Neural crest cell (in vitro differentiated cells): ENCODE results near the gene CPA3. TPM values are rescaled to one million over a fixed set of nuclear protein-coding genes. Genes with fewer than 3 reads are reported as not detected.

Experiments used
- DNase-seq: peaks from one replicate; pipeline ENCODE4 v3.0.0; 2021; ENCODE audit warnings: low read depth, mixed read lengths, low spot score
- H3K27ac Mint-ChIP-seq: one replicate; pipeline ENCODE4 v1.8.0; 2021; ENCODE audit warnings: mild to moderate bottlenecking, mixed read lengths; ENCODE audit not compliant: unreplicated experiment
- H3K27me3 Mint-ChIP-seq: 2 replicates; pipeline ENCODE4 v1.8.0; 2021; ENCODE audit warnings: low read depth, mild to moderate bottlenecking, mixed read lengths
- H3K36me3 Mint-ChIP-seq: 2 replicates; pipeline ENCODE4 v1.8.0; 2021; ENCODE audit warnings: low read depth, mild to moderate bottlenecking, mixed read lengths
- H3K4me1 Mint-ChIP-seq: 2 replicates; pipeline ENCODE4 v1.8.0; 2021; ENCODE audit warnings: mixed read lengths
- H3K4me3 Mint-ChIP-seq: one replicate; pipeline ENCODE4 v1.8.0; 2021; ENCODE audit warnings: mild to moderate bottlenecking, mixed read lengths
- H3K9me3 Mint-ChIP-seq: 2 replicates; pipeline ENCODE4 v1.8.0; 2021; ENCODE audit warnings: mixed read lengths
- CTCF ChIP-seq: fragments of 200-600 bp; sonication (generic); conservative IDR thresholded peaks from 2 replicates; pipeline ENCODE4 v1.5.0; 2021; ENCODE audit warnings: antibody characterized with exemption, mild to moderate bottlenecking
- total RNA-seq: library from RNA; stranded (reverse); gene quantifications from 2 replicates; pipeline ENCODE4 v1.2.1, GENCODE V29; 2021

Gene CPA3
- total RNA-seq, 1 donor from 2014 or later: not detected

GRCh38 chr3:148937467-148938255 lies 72.6 kb downstream of the CPA3 start:
- Mint-ChIP-seq H3K9me3 (no peaks in the 10 kb centered on the region), H3K4me3 (no peak overlapping the region), H3K27me3 (no peaks in the 10 kb centered on the region), H3K27ac (no peak overlapping the region), H3K4me1 (peaks cover 29% of the 10 kb centered on the region), H3K36me3 (no peaks in the 10 kb centered on the region)
- TF ChIP-seq CTCF: no peak
- no peak for DNase-seq

GRCh38 chr3:148938306-148938705 lies 73.2 kb downstream of the CPA3 start:
- no peak for DNase-seq
- TF ChIP-seq CTCF: no peak
- peaks cover 33% of the 10 kb centered on the region for H3K4me1 Mint-ChIP-seq
- H3K36me3 Mint-ChIP-seq: no peaks in the 10 kb centered on the region
- H3K4me3 Mint-ChIP-seq: no peak overlapping the region
- no peaks in the 10 kb centered on the region for H3K9me3 Mint-ChIP-seq
- H3K27ac Mint-ChIP-seq: no peak overlapping the region
- no peaks in the 10 kb centered on the region for H3K27me3 Mint-ChIP-seq

GRCh38 chr3:148938936-148939335 lies 73.8 kb downstream of the CPA3 start:
- peak overlapping the region; percentile 31 for H3K27ac Mint-ChIP-seq
- no peak for DNase-seq
- peaks cover 39% of the 10 kb centered on the region for H3K4me1 Mint-ChIP-seq
- H3K36me3 Mint-ChIP-seq: no peaks in the 10 kb centered on the region
- no peaks in the 10 kb centered on the region for H3K9me3 Mint-ChIP-seq
- no peaks in the 10 kb centered on the region for H3K27me3 Mint-ChIP-seq
- H3K4me3 Mint-ChIP-seq: peak overlapping the region; percentile 14
- no peak for TF ChIP-seq CTCF

- H3K27ac Mint-ChIP-seq: no peak overlapping the region
- no peak for TF ChIP-seq CTCF
- no peaks in the 10 kb centered on the region for H3K9me3 Mint-ChIP-seq
- DNase-seq: no peak
- H3K36me3 Mint-ChIP-seq: no peaks in the 10 kb centered on the region
- H3K4me3 Mint-ChIP-seq: no peak overlapping the region
- H3K4me1 Mint-ChIP-seq: peaks cover 39% of the 10 kb centered on the region
- no peaks in the 10 kb centered on the region for H3K27me3 Mint-ChIP-seq
Measured at GRCh38 chr3:148940983-148941382, 75.9 kb downstream of the CPA3 start.

GRCh38 chr3:148943506-148944205 lies 78.6 kb downstream of the CPA3 start:
- no peak for DNase-seq
- peaks cover 36% of the 10 kb centered on the region for H3K4me1 Mint-ChIP-seq
- H3K9me3 Mint-ChIP-seq: no peaks in the 10 kb centered on the region

More at GRCh38 chr3:148943506-148944205, 78.6 kb downstream of the CPA3 start:
- H3K27me3 Mint-ChIP-seq: no peaks in the 10 kb centered on the region
- TF ChIP-seq CTCF: peak; percentile 86
- no peaks in the 10 kb centered on the region for H3K36me3 Mint-ChIP-seq
- no peak overlapping the region for H3K27ac Mint-ChIP-seq
- no peak overlapping the region for H3K4me3 Mint-ChIP-seq
